HepG2 (cell line): ENCODE results near the gene CABLES2. TPM values are rescaled to one million over a fixed set of nuclear protein-coding genes. Genes with fewer than 3 reads are reported as not detected.
A peak's percentile ranks its signal among the peaks of the same experiment; 100 is the strongest.

Experiments
- ATAC-seq: fragments of 200-7000 bp; cut with Tn5 transposase; 3 replicates; pipeline ENCODE4 v1.9.1; 2020; ENCODE audit warnings: mild to moderate bottlenecking, moderate library complexity
- BruUV-seq: library from RNA; stranded (reverse); fragments of 400-500 nt; replicated peaks from 2 replicates; lab custom pipeline; 2021; lab: Mats Ljungman, UMichigan
- CTCF ChIA-PET: fragments of 300-600 bp; formaldehyde crosslinking; extraction: SDS; loops from one replicate; lab custom pipeline; 2021; ENCODE audit warnings: low total read pairs, inconsistent platforms, low intra/inter-chr PET ratio; lab: Yijun Ruan, JAX
- POLR2A ChIA-PET: fragments of 350-600 bp; sonication (Branson Sonifier 250); formaldehyde crosslinking; loops from one replicate; lab custom pipeline; 2020; ENCODE audit warnings: antibody characterized with exemption, inconsistent platforms; lab: Yijun Ruan, JAX
- DNase-seq: peaks from one replicate; pipeline ENCODE4 v3.0.0-alpha.2; 2015; ENCODE audit warnings: low spot score
- FAIRE-seq: peaks from 3 replicates; lab custom pipeline; 2011; peaks lifted over from hg19 to GRCh38; lab: Jason Lieb, UNC
- H2AFZ ChIP-seq: one replicate; pipeline ENCODE4 v1.6.1; 2011; ENCODE audit warnings: low read length, inconsistent platforms
- H3K27ac ChIP-seq: fragments of 300-600 bp; 3 replicates; pipeline ENCODE4 v1.8.0; 2011; ENCODE audit warnings: mixed run types, mild to moderate bottlenecking, mixed read lengths, low read length, inconsistent platforms; ENCODE audit not compliant: insufficient read depth; ENCODE audit errors: extremely low read length
- H3K27me3 ChIP-seq, 2 experiments: fragments of 200-600 bp in 1 of 2; 2 replicates in 1 of 2; 3 replicates in 1 of 2; pipeline versions ENCODE4 v1.6.0 to v1.8.0; 2011; ENCODE audit warnings: low read length in 2 of 2, mild to moderate bottlenecking in 2 of 2, moderate library complexity in 2 of 2, inconsistent platforms in 1 of 2; ENCODE audit not compliant: insufficient read depth in 2 of 2, control insufficient read depth in 1 of 2
- H3K36me3 ChIP-seq, 2 experiments: fragments of 200-600 bp in 1 of 2; replicated peaks in 1 of 2; 2 replicates in 1 of 2; 3 replicates in 1 of 2; pipeline versions ENCODE4 v1.5.1 to v1.8.0; 2011; ENCODE audit warnings: low read length in 2 of 2, inconsistent platforms in 1 of 2; ENCODE audit not compliant: insufficient read depth in 2 of 2, control insufficient read depth in 1 of 2
- H3K4me1 ChIP-seq: 2 replicates; pipeline ENCODE4 v1.5.1; 2012; ENCODE audit warnings: low read length, inconsistent platforms; ENCODE audit not compliant: insufficient read depth
- H3K4me2 ChIP-seq: 2 replicates; pipeline ENCODE4 v1.6.0; 2011; ENCODE audit warnings: low read depth, low read length, inconsistent platforms
- H3K4me3 ChIP-seq, 3 experiments: fragments of 200-600 bp in 1 of 3; sonication (generic), shearing (Covaris generic) in 1 of 3; replicated peaks in 1 of 3; 2 replicates each; pipeline ENCODE4 v1.5.1; 2011 to 2016; ENCODE audit warnings: low read length in 3 of 3, inconsistent platforms in 2 of 3, low read depth in 2 of 3, mild to moderate bottlenecking in 2 of 3, control low read depth in 1 of 3, mixed read lengths in 1 of 3; ENCODE audit not compliant: insufficient read depth in 1 of 3
- H3K79me2 ChIP-seq: one replicate; pipeline ENCODE4 v1.6.1; 2011; ENCODE audit warnings: low read length, inconsistent platforms; ENCODE audit not compliant: insufficient read depth
- H3K9ac ChIP-seq: 2 replicates; pipeline ENCODE4 v1.6.0; 2011; ENCODE audit warnings: mild to moderate bottlenecking, low read depth, low read length, inconsistent platforms; ENCODE audit not compliant: insufficient read depth
- H3K9me3 ChIP-seq: 2 replicates; pipeline ENCODE4 v1.5.1; 2012; ENCODE audit warnings: mild to moderate bottlenecking, low read length
- H4K20me1 ChIP-seq: 2 replicates; pipeline ENCODE4 v1.6.0; 2011; ENCODE audit warnings: inconsistent platforms, mild to moderate bottlenecking, low read length, moderate library complexity; ENCODE audit not compliant: insufficient read depth
- DPF2 ChIP-seq: sonication (generic); formaldehyde crosslinking; IDR thresholded peaks from 2 replicates; pipeline ENCODE4 v1.4.0; 2020; ENCODE audit warnings: mild to moderate bottlenecking, low read depth, missing genetic modification reagents, borderline replicate concordance
- IKZF1 ChIP-seq: fragments of 450-650 bp; IDR thresholded peaks from 2 replicates; pipeline ENCODE4 v1.7.1; 2016
- JUND ChIP-seq: sonication (generic); formaldehyde crosslinking; IDR thresholded peaks from 2 replicates; pipeline ENCODE4 v1.8.0; 2022; ENCODE audit warnings: mild to moderate bottlenecking, missing genetic modification reagents
- KDM5B ChIP-seq: sonication (generic); formaldehyde crosslinking; IDR thresholded peaks from 2 replicates; pipeline ENCODE4 v1.4.0; 2020; ENCODE audit warnings: missing genetic modification reagents, mild to moderate bottlenecking, borderline replicate concordance
- KLF13 ChIP-seq: sonication (generic); formaldehyde crosslinking; IDR thresholded peaks from 2 replicates; pipeline ENCODE4 v1.4.0; 2020; ENCODE audit warnings: mild to moderate bottlenecking, missing genetic modification reagents
- MBD4 ChIP-seq: IDR thresholded peaks from 2 replicates; pipeline ENCODE4 v1.6.1; 2012; ENCODE audit warnings: low read length, inconsistent platforms, borderline replicate concordance
- MTA1 ChIP-seq: sonication (generic); formaldehyde crosslinking; IDR thresholded peaks from 2 replicates; pipeline ENCODE4 v1.4.0; 2020; ENCODE audit warnings: missing genetic modification reagents, mild to moderate bottlenecking, borderline replicate concordance
- NBN ChIP-seq: fragments of 450-650 bp; conservative IDR thresholded peaks from 2 replicates; pipeline ENCODE4 v1.6.1; 2017
- TOE1 ChIP-seq: sonication (generic); formaldehyde crosslinking; IDR thresholded peaks from 2 replicates; pipeline ENCODE4 v1.4.0; 2020; ENCODE audit warnings: mild to moderate bottlenecking, missing genetic modification reagents
- ZMYM4 ChIP-seq: sonication (generic); formaldehyde crosslinking; IDR thresholded peaks from 2 replicates; pipeline ENCODE4 v1.8.1; 2023; ENCODE audit warnings: mild to moderate bottlenecking, missing genetic modification reagents
- ZNF282 ChIP-seq: fragments of 450-650 bp; IDR thresholded peaks from 2 replicates; pipeline ENCODE4 v1.6.1; 2018; ENCODE audit not compliant: partially characterized antibody
- ZNF331 ChIP-seq: sonication (generic); formaldehyde crosslinking; IDR thresholded peaks from 2 replicates; pipeline ENCODE4 v1.4.0; 2020; ENCODE audit warnings: missing genetic modification reagents
- ZNF441 ChIP-seq: sonication (generic); formaldehyde crosslinking; IDR thresholded peaks from 2 replicates; pipeline ENCODE4 v1.7.0; 2021; ENCODE audit warnings: missing genetic modification reagents, borderline replicate concordance
- ZNF773 ChIP-seq: sonication (generic); formaldehyde crosslinking; IDR thresholded peaks from 2 replicates; pipeline ENCODE4 v1.4.0; 2020; ENCODE audit warnings: missing genetic modification reagents, borderline replicate concordance
- WGBS: methylation state at CpG from one replicate; pipeline ENCODE4 v1.1.6; 2017; ENCODE audit warnings: low lambda C conversion rate; 5-methylcytosine and 5-hydroxymethylcytosine counted together
- in situ Hi-C: cut with HindIII; loops from 2 replicates; pipeline ENCODE4 v1.10.0; 2017; ENCODE audit warnings: low pct_unique_long_range_greater_than_20kb; ENCODE audit not compliant: extremely low pct_ligation_motif_present
- intact Hi-C: fragments of 100-400 bp; cut with micrococcal nuclease; formaldehyde crosslinking; loops from one replicate; pipeline ENCODE4 v1.10.0; 2022; ENCODE audit not compliant: unreplicated experiment
- polyA plus RNA-seq, 8 experiments: library from polyadenylated mRNA; depleted of rRNA in 3 of 8; stranded (reverse) in 7 of 8; unstranded in 1 of 8; fragments of >200 nt; fragmentation: Illumina TruSeq in 4 of 8; extraction: Trizol in 4 of 8; gene quantifications; 2 replicates each; pipeline versions ENCODE4 v1.2.1 to v1.2.3, GENCODE V29; 2011 to 2016; ENCODE audit warnings: low read depth in 4 of 8, missing spikeins in 1 of 8, mixed read lengths in 1 of 8; ENCODE audit not compliant: insufficient read depth in 1 of 8
- total RNA-seq, 5 experiments: library from RNA; depleted of rRNA; stranded (reverse); fragments of >200 nt; fragmentation: Illumina TruSeq; extraction: Trizol; gene quantifications; 2 replicates each; pipeline ENCODE4 v1.2.3, GENCODE V29; 2016; ENCODE audit warnings: low read depth in 1 of 5
- TF ChIP-seq, protein P1 (sequence below): sonication (generic); formaldehyde crosslinking; IDR thresholded peaks from 2 replicates; pipeline ENCODE4 v1.4.0; 2020; ENCODE audit warnings: missing genetic modification reagents
- TF ChIP-seq, protein P2 (sequence below): sonication (generic); formaldehyde crosslinking; IDR thresholded peaks from 2 replicates; pipeline ENCODE4 v1.9.0; 2022; ENCODE audit warnings: missing genetic modification reagents, mild to moderate bottlenecking, borderline replicate concordance

Gene CABLES2
- total and polyA plus RNA-seq, 2 of the 13 experiments (the other 11 are each of a cell fraction or from before 2014, with no cell fraction given): 5.2 to 9.7 TPM

DNA sequence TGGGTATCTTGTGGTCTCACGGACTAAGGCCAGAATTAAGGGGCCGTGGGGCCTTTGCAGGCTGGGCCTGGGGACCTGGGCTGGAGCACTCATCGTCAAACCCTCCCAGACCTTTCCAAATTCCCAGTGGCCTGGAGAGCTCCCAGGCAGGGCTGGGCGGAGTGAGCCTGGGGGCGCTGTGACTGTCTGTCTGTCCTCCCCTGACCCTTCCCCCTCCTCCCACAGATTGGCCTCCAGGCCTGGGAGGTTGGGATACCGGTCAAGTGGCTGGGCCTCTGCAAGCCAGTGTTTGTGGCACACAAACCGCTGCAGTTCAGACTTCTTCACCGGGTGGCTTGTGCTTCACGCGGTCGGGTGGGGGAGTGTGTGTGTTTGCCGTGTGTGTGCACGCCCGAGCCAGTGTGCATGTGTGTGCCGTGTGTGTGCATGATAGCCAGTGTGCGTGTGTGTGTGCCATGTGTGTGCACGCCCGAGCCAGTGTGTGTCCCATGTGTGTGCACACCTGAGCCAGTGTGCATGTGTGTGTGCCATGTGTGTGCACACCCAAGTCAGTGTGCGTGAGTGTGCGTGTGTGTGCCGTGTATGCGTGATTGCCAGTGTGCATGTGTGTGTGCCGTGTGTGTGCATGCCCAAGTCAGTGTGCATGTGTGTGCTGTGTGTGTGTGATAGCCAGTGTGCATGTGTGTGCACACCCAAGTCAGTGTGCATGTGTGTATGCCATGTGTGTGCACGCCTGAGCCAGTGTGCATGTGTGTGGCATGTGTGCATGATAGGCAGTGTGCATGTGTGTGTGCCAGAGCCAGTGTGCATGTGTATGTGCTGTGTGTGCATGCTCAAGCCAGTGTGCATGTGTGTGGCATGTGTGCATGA, 14.0 kb upstream of the CABLES2 start:
- Histone ChIP-seq H3K4me3 (no peak overlapping the region), H3K4me1 (0 out of 2 replicates have a peak, but pooled peaks cover 5% of the 10 kb centered on the region), H3K27me3 (peaks cover 24 to 78% of the 10 kb centered on the region in 2 experiments; a peak in 4 of 5 replicates), H3K79me2 (no peaks in the 10 kb centered on the region), H2AFZ (no peak overlapping the region), H3K9me3 (no peaks in the 10 kb centered on the region), H4K20me1 (no peaks in the 10 kb centered on the region; the same call in 1 of the 2 replicates), H3K4me2 (no peak overlapping the region), H3K9ac (no peak overlapping the region), H3K27ac (no peak overlapping the region), H3K36me3 (no peaks in the 10 kb centered on the region)
- no peak for DNase-seq
- in situ Hi-C loops (no loop called here), intact Hi-C loops (no loop called here)
- ChIA-PET POLR2A (no interaction called here), CTCF (no interaction called here)
- WGBS: 48% methylated on average over 22 of the region's 24 CpGs
- BruUV-seq: no TSS peak
- FAIRE-seq: peak; percentile 23
- ATAC-seq: no peak; the same call in 2 of the 3 replicates
- TF ChIP-seq, protein P1, sequence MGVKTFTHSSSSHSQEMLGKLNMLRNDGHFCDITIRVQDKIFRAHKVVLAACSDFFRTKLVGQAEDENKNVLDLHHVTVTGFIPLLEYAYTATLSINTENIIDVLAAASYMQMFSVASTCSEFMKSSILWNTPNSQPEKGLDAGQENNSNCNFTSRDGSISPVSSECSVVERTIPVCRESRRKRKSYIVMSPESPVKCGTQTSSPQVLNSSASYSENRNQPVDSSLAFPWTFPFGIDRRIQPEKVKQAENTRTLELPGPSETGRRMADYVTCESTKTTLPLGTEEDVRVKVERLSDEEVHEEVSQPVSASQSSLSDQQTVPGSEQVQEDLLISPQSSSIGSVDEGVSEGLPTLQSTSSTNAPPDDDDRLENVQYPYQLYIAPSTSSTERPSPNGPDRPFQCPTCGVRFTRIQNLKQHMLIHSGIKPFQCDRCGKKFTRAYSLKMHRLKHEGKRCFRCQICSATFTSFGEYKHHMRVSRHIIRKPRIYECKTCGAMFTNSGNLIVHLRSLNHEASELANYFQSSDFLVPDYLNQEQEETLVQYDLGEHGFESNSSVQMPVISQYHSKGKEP (CRISPR knock-in tag): no peak
- no peak for TF ChIP-seq ZNF441
- no peak for TF ChIP-seq ZNF282
- no peak for TF ChIP-seq JUND
- TF ChIP-seq, protein P2, sequence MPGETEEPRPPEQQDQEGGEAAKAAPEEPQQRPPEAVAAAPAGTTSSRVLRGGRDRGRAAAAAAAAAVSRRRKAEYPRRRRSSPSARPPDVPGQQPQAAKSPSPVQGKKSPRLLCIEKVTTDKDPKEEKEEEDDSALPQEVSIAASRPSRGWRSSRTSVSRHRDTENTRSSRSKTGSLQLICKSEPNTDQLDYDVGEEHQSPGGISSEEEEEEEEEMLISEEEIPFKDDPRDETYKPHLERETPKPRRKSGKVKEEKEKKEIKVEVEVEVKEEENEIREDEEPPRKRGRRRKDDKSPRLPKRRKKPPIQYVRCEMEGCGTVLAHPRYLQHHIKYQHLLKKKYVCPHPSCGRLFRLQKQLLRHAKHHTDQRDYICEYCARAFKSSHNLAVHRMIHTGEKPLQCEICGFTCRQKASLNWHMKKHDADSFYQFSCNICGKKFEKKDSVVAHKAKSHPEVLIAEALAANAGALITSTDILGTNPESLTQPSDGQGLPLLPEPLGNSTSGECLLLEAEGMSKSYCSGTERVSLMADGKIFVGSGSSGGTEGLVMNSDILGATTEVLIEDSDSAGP (CRISPR knock-in tag): peak; percentile 35; the same call in 1 of the 2 replicates
- TF ChIP-seq TOE1 (CRISPR knock-in tag): no peak
- TF ChIP-seq KLF13: 0 out of 2 replicates have a peak, but pooled peaks have one; percentile 72
- 0 out of 2 replicates have a peak, but pooled peaks have one; percentile 14 for TF ChIP-seq KDM5B (CRISPR knock-in tag)
- TF ChIP-seq NBN: peak; percentile 46; the same call in 1 of the 2 replicates
- TF ChIP-seq MBD4: no peak
- no peak for TF ChIP-seq ZNF331
- TF ChIP-seq MTA1: peak; percentile 56; the same call in 1 of the 2 replicates
- TF ChIP-seq IKZF1: 0 out of 2 replicates have a peak, but pooled peaks have one; percentile 51
- TF ChIP-seq DPF2 (CRISPR knock-in tag): 0 out of 2 replicates have a peak, but pooled peaks have one; percentile 13
- no peak for TF ChIP-seq ZMYM4 (CRISPR knock-in tag)
- no peak for TF ChIP-seq ZNF773
